NCI-H82 treated with DMSO at 0.1 percent for 48 hours (cell line): ENCODE results near the gene PCCA.
"Not testable (repeated sequence)": the region's sequence is repeated elsewhere in the genome, so short reads cannot be mapped to it uniquely, and the experiment has no call there.

Experiments used
- DNase-seq: peaks from one replicate; lab custom pipeline; 2025; ENCODE audit not compliant: unreplicated experiment; lab: John Stamatoyannopoulos, UW

The PCCA gene

DNA sequence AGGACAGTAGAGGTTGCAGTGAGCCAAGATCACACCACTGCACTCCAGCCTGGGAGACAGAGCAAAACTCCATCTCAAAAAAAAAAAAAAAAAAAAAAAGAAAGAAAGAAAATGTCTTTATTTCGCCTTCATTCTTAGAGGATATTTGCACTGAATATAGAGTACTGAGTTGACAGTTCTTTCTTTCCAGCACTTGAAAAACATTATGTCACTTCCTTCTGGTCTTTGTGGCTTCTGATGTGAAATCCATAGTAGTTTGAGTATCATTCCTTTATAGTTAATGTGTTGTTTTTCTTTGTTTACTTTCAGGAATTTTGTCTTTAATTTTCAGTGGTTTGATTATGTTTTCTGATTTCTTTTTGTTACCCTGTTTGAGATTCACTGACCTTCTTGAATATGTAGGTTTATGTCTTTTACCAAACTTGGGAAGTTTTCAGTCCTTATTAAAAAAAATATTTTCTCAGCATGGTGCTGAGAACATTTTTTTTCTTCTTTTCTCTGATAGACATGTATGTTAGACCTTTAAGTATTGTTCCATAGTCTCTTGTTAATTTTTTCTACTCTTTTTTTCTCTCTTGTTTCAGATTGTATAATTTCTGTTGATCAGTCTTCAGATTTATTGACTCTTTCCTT, 50.1 kb downstream of the PCCA start:
- no peak for DNase-seq

DNA sequence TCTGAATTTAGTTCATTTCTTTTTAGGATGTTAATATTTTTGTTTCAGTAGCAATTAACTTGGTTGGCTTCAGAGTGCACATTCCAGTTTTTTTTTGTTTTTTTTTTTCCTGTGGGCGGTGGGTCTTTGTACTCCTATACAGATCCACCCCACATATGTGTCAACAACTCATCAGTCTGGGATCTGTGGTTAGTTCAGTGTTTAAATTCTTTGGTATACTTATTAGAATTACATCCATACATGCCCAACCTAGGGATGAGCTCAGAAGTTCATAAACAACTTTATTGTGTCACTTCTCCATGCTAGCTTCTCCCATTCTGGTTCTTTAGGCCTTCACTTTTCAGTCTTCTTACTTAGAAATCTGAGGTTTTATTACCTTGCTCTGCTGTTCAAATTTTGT, 50.9 kb downstream of the PCCA start:
- DNase-seq: no peak

DNA sequence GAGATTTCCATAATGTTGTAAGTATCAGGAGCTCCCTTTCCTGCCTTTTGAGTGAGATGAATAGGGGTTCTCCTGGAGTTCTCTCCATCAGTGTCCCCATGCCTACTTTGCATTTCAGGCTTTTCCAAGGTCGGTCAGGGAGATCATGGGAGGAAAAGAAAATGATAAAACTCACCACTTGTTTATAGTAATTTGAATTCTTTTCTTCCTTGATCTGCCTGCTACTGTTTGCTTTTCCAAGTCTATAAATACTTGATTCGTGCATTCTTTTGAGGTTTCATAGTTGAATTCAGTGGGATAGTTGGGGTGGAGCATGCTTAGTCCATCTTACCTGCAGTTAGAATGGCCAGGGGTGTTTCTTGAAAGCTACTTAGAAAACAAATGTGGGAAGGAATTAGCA, 51.5 kb downstream of the PCCA start:
- DNase-seq: no peak

DNA sequence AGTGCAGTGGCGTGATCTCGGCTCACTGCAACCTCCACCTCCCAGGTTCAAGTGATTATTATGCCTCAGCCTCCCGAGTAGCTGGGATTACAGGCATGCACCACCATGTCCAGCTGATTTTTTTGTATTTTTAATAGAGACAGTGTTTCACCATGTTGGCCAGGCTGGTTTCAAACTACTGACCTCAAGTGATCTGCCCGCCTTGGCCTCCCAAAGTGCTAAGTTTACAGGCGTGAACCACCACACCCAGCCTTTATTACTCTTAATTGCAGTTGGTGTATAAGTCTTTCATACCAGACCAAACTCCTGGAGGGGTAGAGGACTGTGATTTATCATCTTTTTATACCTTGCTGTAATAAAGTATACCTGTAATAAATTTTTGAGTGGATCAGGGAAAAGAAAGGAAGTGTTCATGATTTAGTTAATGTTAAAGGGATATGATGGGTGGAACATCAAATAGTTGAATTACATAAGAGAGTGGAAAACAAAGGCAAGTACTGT, 52.6 kb downstream of the PCCA start:
- DNase-seq: not testable (repeated sequence)

DNA sequence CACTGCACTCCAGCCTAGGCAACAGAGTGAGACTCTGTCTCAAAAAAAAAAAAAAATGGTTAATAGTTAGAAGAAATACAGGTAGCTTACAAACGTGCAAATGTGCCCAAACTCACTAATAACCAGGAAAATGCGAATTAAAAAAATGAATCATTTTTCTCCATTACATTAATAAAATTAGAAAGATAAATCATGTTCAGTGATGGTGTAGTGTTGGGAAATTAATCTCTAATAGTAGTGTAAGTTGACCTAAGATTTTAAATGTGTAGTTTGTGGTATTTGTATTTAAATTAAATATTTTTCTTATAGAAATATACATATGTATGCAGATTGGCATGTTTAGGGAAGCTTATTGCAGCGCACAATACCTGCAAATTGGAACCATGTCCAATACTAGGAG, 57.6 kb downstream of the PCCA start:
- DNase-seq: no peak

DNA sequence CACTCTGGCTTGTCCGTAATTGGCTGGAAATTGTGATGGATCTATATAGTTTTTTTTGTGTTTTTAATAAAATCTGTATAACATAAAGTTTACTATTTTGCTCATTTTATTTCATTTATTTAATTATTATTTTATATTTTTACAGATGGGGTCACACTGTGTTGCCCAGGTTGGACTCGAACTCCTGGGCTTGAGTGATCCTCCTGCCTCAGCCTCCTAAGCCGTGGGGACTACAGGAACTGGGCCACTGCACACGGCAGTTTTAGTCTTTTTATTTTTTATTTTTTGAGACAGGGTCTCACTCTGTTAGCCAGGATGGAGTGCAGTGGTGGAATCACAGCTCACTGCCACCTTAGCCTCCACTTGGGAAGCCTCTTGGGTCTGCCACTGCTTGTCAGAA, 58.9 kb downstream of the PCCA start:
- no peak for DNase-seq

DNA sequence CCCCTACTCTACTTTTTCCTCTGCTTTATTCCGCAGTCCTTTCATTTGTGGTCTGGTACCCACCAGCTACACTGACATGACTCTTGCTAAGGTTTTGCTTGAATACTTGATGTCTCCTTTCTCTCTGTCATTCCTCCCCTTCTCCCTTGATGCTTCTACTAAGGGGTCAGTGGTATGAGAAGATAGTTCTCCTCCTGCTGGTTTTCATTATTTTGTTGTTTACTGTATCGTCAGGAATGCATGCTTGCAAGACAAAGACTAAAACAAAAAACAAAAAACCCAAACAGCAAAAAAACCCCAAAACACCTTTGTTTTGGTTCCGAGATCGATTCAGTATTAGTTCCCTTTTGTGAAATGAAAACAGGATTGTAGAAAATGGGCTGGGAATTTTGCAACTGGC, 59.5 kb downstream of the PCCA start:
- no peak for DNase-seq

DNA sequence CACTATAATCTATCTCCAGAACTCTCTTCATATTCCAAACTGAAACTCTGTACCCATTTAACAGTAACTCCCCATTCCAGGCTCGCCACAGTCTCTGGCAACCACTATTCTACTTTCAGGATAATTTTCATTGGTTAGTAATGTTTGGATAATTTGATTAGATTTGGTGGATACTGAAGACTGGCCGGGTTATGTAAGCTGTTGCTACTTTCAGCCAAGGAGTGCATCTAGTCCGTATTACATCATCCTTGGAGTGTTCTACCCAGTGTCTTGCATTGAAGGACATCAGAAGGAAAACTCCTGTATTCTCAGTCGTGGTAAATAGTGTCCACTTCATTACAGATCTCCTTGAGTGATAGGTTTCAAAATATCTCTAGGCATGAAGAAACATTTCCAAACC, 60.5 kb downstream of the PCCA start:
- DNase-seq: no peak

DNA sequence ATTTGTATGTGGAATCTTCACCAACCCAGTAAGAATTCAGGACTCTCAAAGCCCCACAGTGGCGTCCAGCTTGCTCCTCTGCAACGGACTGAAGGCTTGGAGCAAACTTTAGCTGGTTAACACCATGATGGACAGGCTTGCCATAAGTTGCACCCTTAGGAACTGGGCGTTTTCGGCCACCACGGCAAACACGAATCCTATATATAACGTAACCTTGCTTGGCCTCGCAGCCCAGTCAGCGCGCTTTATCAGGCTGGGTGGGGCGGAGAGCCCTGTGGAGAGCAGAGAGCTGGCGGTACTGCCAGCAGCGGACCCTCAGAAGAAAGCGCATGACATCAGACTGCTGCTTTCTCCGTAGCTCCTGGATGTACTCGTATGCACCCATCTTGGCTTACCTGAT, 61.8 kb downstream of the PCCA start:
- DNase-seq: not testable (repeated sequence)

DNA sequence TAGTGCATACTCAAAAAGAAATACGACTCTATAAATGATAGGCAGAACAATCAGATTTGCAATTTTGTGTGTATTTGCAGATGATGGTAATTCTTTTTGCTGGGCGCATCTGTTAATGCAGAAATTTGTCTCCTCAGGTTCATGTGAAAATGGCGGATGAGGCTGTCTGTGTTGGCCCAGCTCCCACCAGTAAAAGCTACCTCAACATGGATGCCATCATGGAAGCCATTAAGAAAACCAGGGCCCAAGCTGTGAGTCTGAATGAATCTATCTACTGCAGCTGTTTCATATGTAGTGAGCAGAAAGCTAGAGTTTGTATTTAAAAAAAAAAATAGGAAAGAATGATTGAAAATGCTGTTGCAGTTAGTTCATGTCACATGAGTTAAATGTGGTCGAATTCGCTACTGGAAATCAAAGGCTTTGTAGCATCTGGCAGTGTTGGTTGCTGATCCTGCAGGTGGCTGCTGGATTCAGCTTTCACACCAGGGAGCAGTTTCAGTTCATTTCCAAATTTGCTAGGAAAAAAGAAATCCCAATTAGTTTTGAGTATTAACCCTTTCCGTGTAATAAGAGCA, 66.0 kb downstream of the PCCA start:
- no peak for DNase-seq

DNA sequence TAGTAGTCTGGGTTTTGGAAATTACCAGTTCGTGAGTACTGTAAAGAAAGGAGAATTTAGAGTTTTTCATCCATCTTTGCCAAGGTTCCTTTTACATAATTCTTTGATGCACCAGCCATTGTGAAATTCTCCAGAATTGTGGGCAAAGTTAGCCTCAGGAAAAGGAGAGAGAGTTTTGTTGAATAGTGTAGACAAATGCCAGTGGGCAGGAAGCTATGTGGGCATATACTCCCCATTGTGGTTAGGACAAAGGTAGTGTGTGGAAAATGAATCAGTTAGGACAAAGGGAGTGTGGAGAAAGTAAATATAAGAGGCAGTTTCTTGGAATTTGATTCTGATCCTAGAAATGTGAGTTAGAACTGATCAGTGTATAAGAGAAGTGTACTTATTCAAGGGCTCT, 67.9 kb downstream of the PCCA start:
- DNase-seq: no peak

DNA sequence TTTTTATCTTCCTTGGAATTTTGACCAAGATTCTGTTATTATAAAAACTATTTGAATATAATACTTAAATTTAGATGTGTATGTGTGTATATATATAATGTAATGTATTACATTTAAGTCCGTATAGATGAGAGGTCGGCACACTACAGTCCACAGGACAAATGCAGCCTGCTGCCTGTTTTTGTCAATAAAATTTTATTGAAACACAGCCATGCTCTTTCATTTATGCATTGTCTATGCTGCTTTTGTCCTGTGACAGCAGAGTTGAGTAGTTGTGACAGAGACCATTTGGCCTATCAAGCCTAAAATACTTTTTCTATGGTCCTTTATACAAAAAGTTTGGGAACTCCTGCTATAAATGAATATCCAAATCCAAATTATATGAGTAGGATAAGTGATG, 69.7 kb downstream of the PCCA start:
- no peak for DNase-seq

DNA sequence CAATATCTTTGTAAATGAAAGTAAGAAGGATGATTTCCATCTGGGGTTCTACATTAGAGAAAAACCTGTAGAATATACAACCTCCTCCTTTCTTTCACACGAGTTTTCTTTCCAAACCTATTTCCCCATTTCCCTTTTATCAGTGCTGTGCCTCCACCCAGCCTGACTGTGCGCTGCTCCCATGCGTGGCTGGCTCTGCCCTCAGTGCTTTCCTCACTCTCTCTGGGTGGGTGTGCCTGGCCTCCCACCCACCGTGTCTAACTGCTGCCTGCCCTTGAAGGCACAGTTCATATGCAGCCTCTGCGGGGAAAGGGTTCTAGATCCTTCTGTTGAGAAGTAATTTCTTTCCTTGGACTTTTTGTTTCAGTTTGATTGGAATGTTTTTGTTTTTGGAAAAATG, 70.7 kb downstream of the PCCA start:
- no peak for DNase-seq

DNA sequence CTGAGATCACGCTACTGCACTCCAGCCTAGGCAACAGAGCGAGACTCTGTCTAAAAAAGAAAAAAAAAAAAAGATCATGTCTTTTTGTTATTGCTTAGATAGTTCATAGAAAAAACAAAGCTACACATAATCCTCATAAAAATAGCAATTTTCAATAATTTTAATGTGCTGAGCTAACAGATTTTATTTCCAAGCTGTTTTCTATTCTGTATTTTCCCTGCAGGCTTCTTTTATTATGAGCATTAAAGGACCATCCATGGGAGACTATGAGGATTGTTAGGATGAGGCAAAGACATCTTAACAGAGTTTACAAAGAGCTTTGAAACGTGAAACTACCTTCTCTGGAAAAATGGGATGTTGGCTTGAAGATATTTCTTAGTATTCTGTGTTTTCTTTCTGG, 71.6 kb downstream of the PCCA start:
- no peak for DNase-seq

DNA sequence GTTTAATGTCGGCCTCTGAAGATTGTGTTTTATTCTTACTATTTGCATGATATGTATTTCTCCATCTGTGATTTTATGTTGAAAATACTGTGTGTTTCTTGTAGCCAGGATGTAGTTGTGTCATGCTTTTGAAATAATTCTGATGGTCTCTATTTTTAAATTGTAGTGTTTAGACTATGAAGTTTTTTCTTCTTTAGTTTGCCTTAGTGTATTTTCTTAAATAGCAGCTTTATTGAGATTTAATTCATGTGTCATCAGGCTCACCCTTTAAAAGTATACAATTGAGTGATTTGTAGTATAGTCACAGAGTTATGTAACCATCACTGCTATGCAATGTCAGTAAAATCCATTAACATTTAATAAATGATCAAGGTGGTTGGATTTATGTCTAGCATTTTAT, 74.5 kb downstream of the PCCA start:
- DNase-seq: no peak

DNA sequence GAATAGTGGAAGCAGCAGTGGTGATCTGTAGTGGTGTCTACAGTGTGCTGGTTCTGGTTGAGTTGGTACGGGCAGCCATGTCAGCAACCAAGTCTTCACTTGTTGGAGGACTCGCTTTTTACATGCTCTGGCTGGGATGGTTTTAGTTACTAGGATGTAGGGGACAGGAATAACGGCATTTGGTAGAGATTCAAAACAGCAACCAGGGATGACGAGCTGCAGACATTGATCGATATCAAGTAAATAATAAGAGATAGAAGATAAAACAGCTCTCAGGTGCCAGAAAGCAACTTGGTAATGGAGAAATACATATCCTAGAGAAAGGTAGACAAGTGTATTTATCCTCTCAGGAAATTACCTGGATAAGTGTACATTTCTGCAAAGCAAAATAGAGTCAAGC, 84.3 kb downstream of the PCCA start:
- no peak for DNase-seq

DNA sequence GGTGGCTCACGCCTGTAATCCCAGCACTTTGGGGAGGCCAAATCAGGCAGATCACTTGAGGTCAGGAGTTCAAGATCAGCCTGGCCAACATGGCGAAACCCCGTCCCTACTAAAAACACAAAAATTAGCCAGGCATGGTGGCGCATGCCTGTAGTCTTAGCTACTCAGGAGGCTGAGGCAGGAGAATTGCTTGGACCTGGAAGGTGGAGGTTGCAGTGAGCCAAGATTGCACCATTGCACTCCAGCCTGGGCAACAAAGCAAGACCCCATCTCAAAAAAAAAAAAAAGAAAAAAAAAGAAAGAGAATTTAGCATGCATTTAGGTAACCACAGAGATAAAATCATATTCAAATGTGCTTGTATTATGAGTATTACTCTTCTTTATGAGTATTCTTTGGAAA, 85.6 kb downstream of the PCCA start:
- DNase-seq: not testable (repeated sequence)

DNA sequence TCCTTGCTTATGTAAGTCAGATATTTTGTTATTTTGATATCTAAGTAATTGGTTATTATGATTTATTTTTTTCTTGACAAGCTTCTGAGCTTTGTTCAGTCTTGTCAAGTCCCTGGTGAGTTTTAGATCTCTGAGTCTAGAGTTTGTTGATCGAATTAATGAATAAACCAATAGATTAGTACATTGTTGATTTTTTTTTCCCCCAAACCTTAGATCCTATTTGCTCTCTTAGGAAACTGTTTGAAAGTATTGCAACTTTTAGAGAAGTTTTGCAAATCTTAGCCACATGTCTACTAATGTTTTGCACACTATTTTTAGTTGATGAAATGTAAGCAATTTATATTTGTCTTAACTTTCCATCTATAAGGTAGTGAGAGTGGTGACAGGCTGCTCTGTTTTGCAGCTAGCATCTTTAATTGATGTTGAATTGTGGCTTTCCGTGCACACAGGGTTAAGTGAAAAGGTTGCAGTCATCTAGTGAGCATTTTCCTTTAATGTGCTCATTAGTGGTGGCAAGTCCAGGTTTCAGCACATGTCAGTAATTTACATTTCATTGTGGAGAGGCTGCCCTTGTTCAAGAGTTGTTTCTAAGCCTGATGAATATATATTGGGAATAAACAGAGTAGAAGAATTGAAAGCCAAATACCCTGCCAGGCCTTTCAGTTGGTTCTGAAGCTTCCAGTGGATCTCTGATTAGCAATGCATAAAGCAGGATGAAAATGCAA, 86.3 kb downstream of the PCCA start:
- no peak for DNase-seq

DNA sequence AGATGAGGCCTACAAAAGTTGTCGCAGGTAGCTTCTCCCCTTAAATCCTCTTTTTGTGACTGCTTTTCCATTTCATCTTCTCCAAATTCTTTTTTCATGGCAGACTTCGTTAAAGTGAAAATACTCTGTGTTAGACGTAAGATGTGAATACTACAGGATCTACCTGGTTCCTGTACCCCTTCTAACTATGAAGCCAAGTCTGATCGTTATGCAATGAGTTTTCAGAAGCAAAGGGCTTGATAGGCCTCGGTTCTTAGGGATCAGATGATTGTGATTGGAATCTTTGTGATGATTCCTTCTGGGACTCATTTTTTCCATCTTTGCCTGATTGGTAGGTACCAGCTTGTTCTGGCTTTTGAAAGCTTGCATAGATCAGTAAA, 86.9 kb downstream of the PCCA start:
- DNase-seq: no peak

DNA sequence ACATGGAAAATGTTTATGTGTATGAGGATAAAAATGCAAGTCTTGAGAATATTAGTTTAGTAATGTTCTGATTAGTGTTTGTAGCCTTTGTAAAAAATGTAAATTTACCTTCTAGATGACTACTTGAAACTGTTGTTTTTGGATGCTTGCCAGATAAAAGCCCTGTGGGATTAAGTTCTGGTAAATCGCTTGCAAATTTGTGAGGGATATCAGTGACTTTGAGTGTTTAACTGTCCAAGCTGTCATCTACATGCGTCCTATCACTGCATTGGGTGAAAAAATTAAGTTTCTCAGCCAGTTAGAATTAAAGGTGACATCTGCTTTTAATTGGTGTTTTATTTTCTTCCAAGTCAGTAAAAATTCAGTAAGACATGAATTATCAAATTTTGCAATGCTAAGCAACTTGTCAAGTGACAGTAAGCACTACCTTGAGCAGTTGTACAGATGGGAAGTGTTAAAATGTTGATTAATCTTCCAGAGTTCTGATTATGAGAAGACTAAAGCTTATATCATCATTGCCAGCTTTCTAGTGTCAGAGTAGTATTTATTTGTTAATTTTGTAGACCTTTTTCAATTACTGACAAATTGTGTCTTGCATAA, 88.0 kb downstream of the PCCA start:
- peak; percentile 72 for DNase-seq

DNA sequence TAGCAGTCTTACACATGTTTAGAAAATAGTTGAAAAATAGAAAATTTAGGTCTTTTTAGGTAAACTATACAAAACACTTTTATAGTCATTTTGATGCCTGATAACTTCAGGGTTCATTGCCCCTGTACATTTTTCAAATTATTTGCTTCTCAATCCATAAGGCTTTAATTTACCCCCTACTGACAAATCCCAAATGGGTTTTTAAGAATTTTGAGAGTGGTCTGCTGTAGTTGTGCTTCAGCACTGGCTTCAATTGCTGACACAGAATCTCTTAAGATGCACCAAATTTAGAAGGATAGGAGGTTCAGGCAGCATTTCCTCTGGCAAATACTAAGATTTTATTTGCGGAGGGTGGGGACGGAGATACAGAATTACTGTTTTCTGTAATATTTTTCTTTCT, 89.4 kb downstream of the PCCA start:
- DNase-seq: no peak

DNA sequence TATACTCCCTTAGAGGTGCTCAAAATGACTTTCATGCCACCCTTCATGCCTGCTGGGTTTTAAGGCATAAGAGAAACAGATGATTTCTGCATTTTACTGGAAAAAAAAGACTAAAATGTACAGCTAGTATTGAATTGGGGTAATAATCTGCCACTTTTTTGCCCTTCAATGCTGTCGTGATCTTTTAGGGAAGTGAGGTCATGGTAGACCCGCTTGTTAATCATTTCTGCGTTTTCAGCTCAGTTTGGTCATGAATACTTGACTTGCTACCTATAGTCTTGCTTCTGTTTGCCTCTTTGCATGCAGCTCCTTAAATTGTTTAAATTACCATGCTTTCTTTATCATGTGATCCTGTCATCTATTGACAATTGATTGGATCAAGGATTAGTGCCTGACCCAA, 90.4 kb downstream of the PCCA start:
- DNase-seq: no peak
